Measurements from ENCODE around the gene SEC22A. TPM values are rescaled to one million over a fixed set of nuclear protein-coding genes. Genes with fewer than 3 reads are reported as not detected.
"Not testable (repeated sequence)": the region's sequence is repeated elsewhere in the genome, so short reads cannot be mapped to it uniquely, and the experiment has no call there.

The SEC22A gene
- total RNA-seq, 1 donor, result 41.9 TPM

DNA sequence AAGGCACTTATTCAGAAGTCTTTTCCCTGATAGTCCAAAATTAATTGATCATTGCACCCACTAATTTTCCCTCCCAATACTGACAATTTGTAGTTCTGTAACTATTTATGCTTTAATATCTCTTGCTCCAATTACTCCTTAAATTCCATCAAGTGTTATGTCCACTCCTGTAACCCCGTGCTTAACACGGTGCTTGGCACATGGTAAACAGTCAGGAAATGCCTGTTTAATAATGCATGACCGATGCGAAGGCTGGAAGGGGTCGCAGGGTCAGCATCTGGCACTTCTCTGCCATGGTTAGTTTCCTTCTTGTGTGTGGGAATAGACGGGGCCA is 553 bp upstream of the SEC22A start:
- peak; percentile 11 for DNase-seq (ENCODE audit: low read depth)
- TF ChIP-seq, protein P1, sequence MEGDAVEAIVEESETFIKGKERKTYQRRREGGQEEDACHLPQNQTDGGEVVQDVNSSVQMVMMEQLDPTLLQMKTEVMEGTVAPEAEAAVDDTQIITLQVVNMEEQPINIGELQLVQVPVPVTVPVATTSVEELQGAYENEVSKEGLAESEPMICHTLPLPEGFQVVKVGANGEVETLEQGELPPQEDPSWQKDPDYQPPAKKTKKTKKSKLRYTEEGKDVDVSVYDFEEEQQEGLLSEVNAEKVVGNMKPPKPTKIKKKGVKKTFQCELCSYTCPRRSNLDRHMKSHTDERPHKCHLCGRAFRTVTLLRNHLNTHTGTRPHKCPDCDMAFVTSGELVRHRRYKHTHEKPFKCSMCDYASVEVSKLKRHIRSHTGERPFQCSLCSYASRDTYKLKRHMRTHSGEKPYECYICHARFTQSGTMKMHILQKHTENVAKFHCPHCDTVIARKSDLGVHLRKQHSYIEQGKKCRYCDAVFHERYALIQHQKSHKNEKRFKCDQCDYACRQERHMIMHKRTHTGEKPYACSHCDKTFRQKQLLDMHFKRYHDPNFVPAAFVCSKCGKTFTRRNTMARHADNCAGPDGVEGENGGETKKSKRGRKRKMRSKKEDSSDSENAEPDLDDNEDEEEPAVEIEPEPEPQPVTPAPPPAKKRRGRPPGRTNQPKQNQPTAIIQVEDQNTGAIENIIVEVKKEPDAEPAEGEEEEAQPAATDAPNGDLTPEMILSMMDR (IDR thresholded peaks at IDR 0.05; ENCODE audit: insufficient read depth, low read depth, low read length), result no peak
- H3K4me3 ChIP-seq (ENCODE audit: low read depth, low read length), result peak overlapping the region; percentile 97

DNA sequence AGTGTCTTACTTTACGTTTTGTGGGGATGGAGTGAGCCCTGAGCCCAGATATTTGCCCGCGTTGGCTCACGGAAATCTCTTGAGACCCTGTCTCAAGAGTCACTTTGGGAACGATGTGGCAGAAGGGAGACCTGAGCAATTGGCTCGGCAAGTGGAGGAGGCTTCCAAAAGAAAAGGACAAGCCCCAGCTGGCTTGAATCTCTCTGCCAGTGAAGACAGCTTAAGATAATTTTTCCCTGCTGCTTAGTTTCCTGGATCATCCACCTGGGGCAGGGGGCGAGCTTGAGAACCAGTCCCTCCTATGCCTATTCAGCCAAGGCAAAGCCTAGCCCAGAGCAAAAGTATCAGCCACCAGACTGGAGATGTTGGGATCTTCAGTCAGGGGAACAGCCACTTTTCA is 708 bp downstream of the SEC22A start:
- peak; percentile 11 for DNase-seq (ENCODE audit: low read depth)
- H3K4me3 ChIP-seq (ENCODE audit: low read depth, low read length), result peak overlapping the region; percentile 97
- TF ChIP-seq, protein P1 (IDR thresholded peaks at IDR 0.05; ENCODE audit: insufficient read depth, low read depth, low read length), result no peak

DNA sequence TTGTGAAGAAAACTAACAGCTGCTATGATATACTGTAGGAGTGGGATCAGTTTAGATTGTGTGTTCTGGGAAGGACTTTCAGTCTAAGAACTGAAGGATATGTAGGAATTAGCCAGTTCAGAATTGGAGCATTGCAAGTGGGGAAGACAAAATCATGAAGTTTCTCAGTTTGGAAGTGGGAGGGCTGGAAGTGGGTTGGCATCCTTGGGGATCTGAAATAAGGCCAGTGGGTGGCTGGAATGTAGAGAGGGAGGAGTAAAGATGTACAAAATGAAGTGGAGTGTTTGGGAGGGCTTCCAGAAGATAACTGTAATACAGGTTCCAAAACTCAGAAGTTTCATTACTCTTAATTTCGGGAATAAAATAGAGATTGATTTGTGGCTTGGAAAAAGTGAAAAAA is 17.2 kb downstream of the SEC22A start:
- H3K4me3 ChIP-seq (ENCODE audit: low read depth, low read length), result no peak overlapping the region
- no peak for DNase-seq (ENCODE audit: low read depth)
- TF ChIP-seq, protein P1 (IDR thresholded peaks at IDR 0.05; ENCODE audit: insufficient read depth, low read depth, low read length), result no peak

DNA sequence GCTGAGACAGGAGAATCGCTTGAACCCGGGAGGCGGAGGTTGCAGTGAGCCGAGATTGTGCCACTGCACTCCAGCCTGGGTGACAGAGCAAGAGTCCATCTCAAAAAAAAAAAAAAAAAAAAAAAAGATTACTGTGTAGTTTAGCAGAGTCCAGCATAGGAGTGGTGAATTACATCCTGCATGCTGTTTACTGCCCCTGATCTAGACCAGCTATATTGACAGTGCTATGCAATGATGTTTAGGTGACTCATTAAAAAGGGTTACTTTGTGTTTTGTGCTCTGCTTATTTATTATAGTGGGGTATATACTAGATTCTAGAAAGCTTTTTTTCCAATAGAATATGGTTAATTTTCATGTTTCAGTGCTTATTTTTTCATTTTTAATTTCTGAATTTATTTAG is 19.6 kb downstream of the SEC22A start:
- not testable (repeated sequence) for H3K4me3 ChIP-seq (ENCODE audit: low read depth, low read length); DNase-seq (ENCODE audit: low read depth)

DNA sequence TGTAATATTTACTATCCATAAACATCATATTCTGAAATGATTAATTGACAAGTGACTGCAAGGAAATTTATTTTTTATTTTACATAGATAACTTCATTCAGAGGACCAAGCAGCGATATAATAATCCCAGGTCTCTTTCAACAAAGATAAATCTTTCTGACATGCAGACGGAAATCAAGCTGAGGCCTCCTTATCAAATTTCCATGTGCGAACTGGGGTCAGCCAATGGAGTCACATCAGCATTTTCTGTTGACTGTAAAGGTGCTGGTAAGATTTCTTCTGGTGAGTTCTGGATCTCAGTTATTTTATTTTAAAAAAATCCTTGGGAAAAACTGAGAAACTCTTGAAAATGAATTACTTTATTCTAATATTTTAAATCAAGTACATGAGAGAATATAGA is 23.3 kb downstream of the SEC22A start:
- H3K4me3 ChIP-seq (ENCODE audit: low read depth, low read length), result no peak overlapping the region
- DNase-seq (ENCODE audit: low read depth), result no peak

DNA sequence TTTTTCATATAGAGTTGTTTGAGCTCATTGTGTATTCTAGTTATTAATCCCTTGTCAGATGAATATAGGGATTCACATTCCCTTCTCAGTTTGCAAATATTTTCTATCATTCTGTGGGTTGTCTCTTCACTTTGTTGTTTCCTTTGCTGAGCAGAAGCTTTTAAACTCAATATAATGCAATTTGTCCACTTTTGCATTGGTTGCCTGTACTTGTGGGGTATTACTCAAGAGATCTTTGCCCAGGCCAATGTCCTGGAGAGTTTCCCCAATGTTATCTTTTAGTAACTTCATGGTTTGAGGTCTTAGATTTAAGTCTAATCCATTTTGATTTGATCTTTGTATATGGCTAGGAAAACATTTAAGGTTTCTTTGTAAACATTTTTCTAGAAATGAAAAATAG is 24.8 kb downstream of the SEC22A start:
- TF ChIP-seq, protein P1 (IDR thresholded peaks at IDR 0.05; ENCODE audit: insufficient read depth, low read depth, low read length), result no peak
- no peak overlapping the region for H3K4me3 ChIP-seq (ENCODE audit: low read depth, low read length)
- DNase-seq (ENCODE audit: low read depth), result no peak

More for the DNA sequence above, 23.3 kb downstream of the SEC22A start:
- TF ChIP-seq, protein P1 (IDR thresholded peaks at IDR 0.05; ENCODE audit: insufficient read depth, low read depth, low read length), result no peak

DNA sequence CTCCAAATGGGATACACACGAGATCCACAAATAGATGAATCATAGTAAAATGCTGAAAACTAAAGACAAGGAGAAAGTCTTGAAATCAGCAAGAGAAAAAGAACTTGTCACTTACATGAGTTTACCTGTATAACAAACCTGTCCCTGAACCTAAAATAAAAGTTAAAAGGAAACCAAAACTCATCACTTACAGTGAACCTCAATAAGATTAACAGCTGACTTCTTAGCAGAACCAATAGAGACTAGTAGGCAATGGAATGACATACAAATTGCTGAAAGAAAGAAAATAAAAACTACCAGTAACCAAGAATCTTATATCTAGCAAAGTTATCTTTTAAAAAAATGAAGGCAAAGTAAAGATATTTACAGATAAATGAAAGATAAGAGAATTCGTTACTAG is 27.4 kb downstream of the SEC22A start:
- TF ChIP-seq, protein P1 (IDR thresholded peaks at IDR 0.05; ENCODE audit: insufficient read depth, low read depth, low read length), result no peak
- H3K4me3 ChIP-seq (ENCODE audit: low read depth, low read length), result no peak overlapping the region
- peak; percentile 8 for DNase-seq (ENCODE audit: low read depth)
